ENCODE data around the gene NT5C.
A peak's percentile ranks its signal among the peaks of the same experiment; 100 is the strongest.
"Not testable (repeated sequence)": the region's sequence is repeated elsewhere in the genome, so short reads cannot be mapped to it uniquely, and the experiment has no call there.

Gene NT5C

DNA sequence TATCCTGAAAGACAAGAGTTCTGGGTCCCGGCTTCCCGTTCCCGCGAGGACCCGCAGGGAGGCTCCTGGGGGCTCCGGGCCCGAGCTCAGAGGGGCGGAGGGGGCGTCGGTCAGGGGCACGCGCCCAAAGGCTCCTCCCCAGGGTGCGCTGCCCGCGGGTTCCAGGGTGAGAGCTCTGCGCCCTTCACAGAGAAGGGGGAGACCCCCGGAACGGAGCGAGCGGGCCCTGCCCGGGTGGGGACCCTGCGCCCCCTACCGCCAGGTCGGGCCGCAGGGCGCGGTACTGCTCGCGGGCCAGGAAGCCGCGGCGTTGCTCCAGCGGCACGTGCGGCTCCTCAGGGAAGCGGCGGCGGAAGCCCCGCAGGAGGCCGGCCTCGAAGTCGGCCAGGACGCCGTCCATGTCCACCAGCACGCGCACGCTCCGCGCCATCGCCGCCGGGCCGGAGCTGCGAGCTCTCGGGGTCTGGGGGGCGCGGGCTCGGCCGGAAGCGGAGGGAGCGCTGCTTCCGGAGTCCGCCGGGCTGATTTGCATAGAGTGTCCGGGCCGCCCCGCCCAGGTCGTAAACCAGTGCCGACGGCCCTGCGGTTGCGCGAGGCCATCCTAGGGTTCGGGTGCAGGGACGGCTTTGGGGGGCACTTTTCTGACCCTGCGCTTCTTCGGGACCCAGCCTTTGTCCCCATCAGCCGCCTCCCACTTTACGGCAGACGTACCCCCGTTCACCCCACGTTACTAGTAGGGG, at the start of gene NT5C:
NT5C (minus strand) TSS at position 465 of the 740 bp plus-strand sequence; CDS start at position 430, 35 bp downstream.
- DNase-seq (ENCODE audit: low read depth in 1 of 2, low spot score in 1 of 2), result peak; percentile 45 to 63

- DNase-seq (ENCODE audit: low read depth in 1 of 2, low spot score in 1 of 2), result no peak
Observed at GRCh38 chr17:75181110-75181509, 49.6 kb upstream of the NT5C start.

- DNase-seq (ENCODE audit: low read depth in 1 of 2, low spot score in 1 of 2), result no peak
Observed at GRCh38 chr17:75178453-75178852, 46.9 kb upstream of the NT5C start.

DNA sequence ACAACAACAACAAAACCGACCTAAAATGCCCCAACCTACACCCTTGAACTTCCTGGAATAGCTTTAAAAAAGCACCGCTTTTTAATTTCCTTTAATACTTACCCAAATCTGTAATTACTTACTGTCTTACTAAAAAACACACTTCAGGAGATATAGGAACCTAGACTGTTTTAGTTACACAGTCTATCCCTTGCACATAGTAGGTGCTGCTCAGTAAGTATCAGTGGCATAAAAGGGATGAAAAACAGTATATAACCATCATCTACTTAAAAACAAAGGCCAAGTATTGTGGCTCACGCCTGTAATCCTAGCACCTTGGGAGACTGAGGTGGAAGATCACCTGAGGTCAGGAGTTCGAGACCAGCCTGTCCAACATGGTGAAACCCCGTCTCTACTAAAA, 45.1 kb upstream of the NT5C start:
- DNase-seq (ENCODE audit: low read depth in 1 of 2, low spot score in 1 of 2), result no peak

DNA sequence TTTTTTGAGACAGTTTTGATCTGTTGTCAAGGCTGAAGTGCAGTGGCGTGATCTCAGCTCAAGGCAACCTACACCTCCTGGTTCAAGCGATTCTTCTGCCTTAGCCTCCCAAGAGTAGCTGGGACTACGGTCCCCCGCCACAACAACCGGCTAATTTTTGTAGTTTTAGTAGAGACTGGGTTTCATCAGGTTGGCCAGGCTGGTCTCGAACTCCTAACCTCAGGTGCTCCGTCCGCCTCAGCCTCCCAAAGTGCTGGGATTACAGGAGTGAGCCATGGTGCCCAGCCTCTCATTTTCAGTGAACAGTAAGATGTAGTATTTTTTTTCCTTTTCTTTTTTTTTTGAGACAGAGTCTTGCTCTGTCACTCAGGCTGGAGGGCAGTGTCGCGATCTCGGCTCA, 43.5 kb upstream of the NT5C start:
- no peak for DNase-seq (ENCODE audit: low read depth in 1 of 2, low spot score in 1 of 2)

DNA sequence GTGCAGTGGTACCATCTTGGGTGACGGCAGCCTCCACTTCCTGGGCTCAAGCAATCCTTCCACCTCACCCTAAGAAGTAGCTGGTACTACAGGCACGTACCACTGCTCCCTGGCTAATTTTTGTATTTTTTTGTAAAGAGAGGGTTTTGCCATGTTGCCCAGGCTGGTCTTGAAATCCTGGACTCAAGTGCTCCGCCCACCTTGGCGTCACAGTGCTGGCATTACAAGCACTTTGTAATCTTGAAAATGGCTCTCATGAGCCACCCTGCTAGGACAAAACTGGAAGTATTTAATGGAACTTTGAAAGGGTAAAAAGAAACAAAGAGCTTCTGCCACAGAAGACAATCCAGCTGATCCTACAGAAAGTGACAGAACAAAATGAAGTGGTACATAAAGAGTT, 42.0 kb upstream of the NT5C start:
- DNase-seq (ENCODE audit: low read depth in 1 of 2, low spot score in 1 of 2), result no peak

- no peak for DNase-seq (ENCODE audit: low read depth in 1 of 2, low spot score in 1 of 2)
Observed at GRCh38 chr17:75168998-75169397, 37.5 kb upstream of the NT5C start.

DNA sequence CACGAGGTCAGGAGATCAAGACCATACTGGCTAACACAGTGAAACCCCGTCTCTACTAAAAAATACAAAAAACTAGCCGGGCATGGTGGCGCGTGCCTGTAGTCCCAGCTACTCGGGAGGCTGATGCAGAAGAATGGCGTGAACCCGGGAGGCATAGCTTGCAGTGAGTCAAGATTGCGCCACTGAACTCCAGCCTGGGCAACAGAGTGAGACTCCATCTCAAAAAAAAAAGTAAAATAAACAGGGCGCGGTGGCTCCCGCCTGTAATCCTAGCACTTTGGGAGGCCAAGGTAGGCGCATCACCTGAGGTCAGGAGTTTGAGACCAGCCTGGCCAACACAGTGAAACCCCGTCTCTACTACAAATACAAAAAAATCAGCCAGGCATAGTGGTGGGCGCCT, 33.1 kb upstream of the NT5C start:
- DNase-seq (ENCODE audit: low read depth in 1 of 2, low spot score in 1 of 2), result not testable (repeated sequence)

- no peak for DNase-seq (ENCODE audit: low read depth in 1 of 2, low spot score in 1 of 2)
Observed at GRCh38 chr17:75163074-75163473, 31.5 kb upstream of the NT5C start.

DNA sequence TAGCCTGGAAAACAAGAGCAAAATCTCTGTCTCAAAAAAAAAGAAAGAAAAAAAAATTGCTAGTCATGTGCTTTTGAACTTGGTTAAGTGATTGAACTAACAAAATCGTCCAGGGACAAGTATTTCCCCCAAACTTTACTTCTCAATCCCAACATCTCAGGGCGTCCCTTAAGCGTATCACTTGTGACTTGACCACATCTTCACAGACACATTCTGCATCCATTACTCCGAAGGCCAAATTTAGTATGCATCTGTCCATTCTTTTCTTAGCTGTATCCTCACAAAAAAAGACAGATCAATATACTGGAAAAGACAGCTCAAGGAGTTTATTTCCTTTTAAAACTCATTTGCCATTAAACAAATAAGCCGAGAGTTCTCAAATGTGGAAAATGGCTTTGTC, 28.7 kb upstream of the NT5C start:
- no peak for DNase-seq (ENCODE audit: low read depth in 1 of 2, low spot score in 1 of 2)

GRCh38 chr17:75159196-75160031, 27.9 kb upstream of the NT5C start:
- DNase-seq (ENCODE audit: low read depth in 1 of 2, low spot score in 1 of 2), result no peak

DNA sequence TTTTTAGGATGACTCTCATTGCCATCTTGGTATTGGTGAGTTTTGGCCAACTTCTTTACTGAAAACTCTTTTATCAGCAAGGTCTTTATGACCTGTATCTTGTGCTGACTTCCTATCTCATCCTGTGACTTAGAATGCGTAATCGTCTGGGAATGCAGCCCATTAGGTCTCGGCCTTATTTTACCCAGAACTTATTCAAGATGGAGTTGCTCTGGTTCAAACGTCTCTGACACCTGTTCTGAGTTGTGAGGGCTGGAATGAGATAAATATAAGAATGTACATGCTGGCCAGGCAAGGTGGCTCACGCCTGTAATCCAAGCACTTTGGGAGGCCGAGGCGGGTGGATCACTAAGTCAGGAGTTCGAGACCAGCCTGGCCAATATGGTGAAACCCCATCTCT, 26.9 kb upstream of the NT5C start:
- not testable (repeated sequence) for DNase-seq (ENCODE audit: low read depth in 1 of 2, low spot score in 1 of 2)

GRCh38 chr17:75155191-75155601, 23.7 kb upstream of the NT5C start:
- no peak for DNase-seq (ENCODE audit: low read depth in 1 of 2, low spot score in 1 of 2)

DNA sequence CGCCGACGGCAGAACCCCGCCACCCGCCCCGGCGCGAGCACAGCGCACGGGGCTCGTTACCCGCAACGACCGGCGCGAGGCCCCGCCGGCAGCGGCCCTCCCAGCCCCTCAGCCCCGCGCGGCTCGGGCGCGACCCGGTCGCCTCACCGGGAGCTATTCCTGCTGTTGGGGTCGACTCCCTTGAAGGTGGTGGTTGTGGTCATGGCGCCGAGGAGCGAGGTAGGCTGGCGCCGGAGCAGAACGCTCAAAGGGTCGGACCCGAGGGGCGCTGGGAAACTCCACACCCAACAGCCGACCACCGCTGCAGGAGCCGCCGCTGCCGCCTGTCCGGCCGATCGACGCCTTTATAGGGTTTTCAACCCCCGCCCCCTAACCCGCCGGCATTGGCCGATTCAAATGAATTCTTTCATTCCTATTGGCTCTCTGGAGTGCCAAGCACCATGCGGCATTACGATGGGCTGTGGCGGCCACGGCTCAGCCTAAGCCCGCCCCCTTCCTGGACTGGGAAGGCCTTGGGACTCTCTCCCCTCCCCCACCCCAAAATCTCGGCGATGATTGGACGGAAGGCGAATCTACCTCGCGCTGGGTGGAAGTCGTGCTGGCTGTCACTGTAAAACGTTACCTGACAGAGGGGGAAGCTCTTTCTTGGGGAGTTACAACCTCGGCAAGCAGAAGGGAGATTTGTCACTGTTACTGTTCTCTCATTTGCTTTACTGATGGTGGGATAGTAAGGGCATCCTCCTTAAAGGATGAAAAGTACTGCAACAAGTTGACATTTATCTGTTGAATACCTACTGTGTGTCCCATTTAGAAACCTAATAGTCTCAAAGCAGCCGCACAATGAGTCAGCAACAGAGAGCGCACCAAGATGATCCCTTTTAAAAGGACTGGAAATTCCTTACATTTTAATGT, 22.9 kb upstream of the NT5C start, which contains the start of gene JPT1:
JPT1 (minus strand) TSS at position 318 of the 912 bp plus-strand sequence; CDS start at position 203, 115 bp downstream.
- DNase-seq (ENCODE audit: low read depth in 1 of 2, low spot score in 1 of 2), result peak; percentile 87 to 99

DNA sequence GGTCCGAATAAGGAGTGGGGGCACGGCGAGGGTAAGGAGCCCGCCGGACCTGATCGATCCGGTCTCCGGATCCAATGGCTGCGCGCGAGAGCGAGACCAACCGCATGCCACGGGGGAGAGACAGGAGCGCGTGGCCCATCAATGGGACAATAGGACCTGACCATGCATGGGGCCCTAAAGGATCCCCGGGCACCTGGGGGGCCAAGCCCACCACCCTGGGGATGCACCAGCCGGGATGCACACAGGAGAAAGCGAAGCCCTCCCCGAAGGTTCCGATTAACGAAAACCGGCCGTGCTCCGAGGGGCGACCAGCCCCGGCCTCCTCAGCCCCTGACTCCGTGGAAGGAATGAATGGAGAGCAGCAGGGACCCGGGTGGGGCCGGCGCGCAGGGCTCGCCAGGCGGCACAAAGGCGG, 22.2 kb upstream of the NT5C start:
- DNase-seq (ENCODE audit: low read depth in 1 of 2, low spot score in 1 of 2), result no peak

GRCh38 chr17:75152922-75153779, 21.6 kb upstream of the NT5C start:
- DNase-seq (ENCODE audit: low read depth in 1 of 2, low spot score in 1 of 2), result no peak

GRCh38 chr17:75152523-75152921, 21.0 kb upstream of the NT5C start:
- DNase-seq (ENCODE audit: low read depth in 1 of 2, low spot score in 1 of 2), result no peak

DNA sequence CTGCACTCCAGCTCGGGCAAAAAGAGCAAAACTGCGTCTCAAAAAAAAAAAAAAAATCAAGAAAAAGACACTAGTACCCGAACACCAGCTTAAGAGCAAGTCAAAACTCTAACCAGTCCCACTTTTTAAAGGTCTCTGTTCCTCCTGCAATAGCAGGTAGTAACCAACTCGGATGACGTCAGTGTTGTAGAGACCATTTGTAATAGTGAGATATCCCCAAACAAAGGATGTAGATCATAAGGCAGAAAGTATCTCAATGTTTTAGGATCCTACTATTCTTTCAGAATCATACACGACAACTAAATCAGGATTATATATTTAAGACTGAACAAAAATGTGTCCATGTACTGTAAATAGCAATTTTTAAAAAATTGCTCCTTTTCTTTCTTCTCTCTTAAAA, 20.4 kb upstream of the NT5C start:
- DNase-seq (ENCODE audit: low read depth in 1 of 2, low spot score in 1 of 2), result no peak

DNA sequence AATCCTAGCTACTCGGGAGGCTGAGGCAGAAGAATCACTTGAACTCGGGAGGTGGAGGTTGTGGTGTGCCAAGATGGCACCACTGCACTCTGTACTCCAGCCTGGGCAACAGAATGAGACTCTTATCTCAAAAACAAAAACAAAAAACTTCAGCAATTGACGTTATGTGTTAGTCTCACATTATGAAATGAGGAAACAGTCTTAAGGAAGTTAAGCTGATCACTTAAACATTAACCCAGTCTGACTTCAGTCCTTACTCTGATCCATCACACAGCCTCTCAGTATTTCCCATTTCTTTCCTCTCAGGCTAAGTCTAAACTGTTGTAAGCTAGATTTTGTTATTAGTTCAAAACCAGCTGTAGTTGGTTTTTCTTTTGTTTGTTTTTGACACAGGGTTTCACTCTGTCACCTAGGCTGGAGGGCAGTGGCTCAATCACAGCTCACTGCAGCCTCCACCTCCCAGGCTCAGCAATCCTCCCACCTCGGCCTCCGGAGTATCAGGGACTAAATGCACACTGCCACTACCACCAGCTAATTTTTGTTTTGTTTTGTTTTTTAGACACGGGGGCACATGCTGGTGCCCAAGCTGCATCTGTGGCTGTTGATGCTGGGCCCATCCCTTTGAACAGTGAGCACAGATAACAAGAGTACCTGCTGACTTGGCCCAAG, 16.5 kb upstream of the NT5C start:
- DNase-seq (ENCODE audit: low read depth in 1 of 2, low spot score in 1 of 2), result no peak

DNA sequence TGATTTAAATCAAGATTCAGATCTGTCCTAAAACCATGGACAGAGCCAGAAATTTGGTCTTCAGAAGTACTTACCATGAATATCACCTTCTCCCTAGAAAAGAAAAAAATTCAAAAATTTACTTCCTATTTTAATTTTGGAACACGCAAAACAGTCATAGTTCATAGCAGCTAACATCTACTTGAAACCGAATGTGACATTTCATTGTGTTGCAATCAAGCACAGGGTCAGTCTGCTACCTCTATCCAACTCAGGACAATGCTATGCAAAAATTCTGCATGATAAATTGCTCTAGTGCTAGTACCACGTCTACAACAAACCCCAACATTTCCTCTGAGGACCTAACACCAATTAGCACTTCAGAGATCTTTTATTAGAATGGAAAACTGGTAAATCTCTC, 15.1 kb upstream of the NT5C start:
- DNase-seq (ENCODE audit: low read depth in 1 of 2, low spot score in 1 of 2), result no peak

All from activated CD4-positive, alpha-beta T cell treated with anti-CD3 and anti-CD28 coated beads, Interleukin-2, amount 50 U/mL, for 24 hours (primary cell).